SJSA1 (cell line): ENCODE data around the gene AAK1. TPM values are rescaled to one million over a fixed set of nuclear protein-coding genes. Genes with fewer than 3 reads are reported as not detected.
"Not testable (repeated sequence)": the region's sequence is repeated elsewhere in the genome, so short reads cannot be mapped to it uniquely, and the experiment has no call there.

ENCODE experiments used
- DNase-seq, 2 experiments: peaks; one replicate each; pipeline ENCODE4 v3.0.0-alpha.2; 2015 to 2020; ENCODE audit warnings: low spot score in 2 of 2, low read depth in 1 of 2
- H3K27ac ChIP-seq: fragments of 250-450 bp; sonication (Bioruptor Pico); 2 replicates; pipeline ENCODE4 v1.5.1; 2020; ENCODE audit warnings: mild to moderate bottlenecking, moderate library complexity
- H3K27me3 ChIP-seq: fragments of 250-450 bp; sonication (Bioruptor Pico); replicated peaks from 2 replicates; pipeline ENCODE4 v1.5.1; 2020; ENCODE audit warnings: mild to moderate bottlenecking, moderate library complexity
- H3K36me3 ChIP-seq: fragments of 250-450 bp; sonication (Bioruptor Pico); 2 replicates; pipeline ENCODE4 v1.5.1; 2020; ENCODE audit warnings: mild to moderate bottlenecking
- H3K4me1 ChIP-seq: fragments of 250-450 bp; sonication (Bioruptor Pico); replicated peaks from 2 replicates; pipeline ENCODE4 v1.6.1; 2021; ENCODE audit warnings: mild to moderate bottlenecking
- H3K4me3 ChIP-seq: fragments of 250-450 bp; sonication (Bioruptor Pico); 2 replicates; pipeline ENCODE4 v1.5.1; 2020; ENCODE audit warnings: mild to moderate bottlenecking
- H3K9me3 ChIP-seq: fragments of 250-450 bp; sonication (Bioruptor Pico); replicated peaks from 2 replicates; pipeline ENCODE4 v1.5.1; 2020; ENCODE audit warnings: mild to moderate bottlenecking
- total RNA-seq: library from RNA; depleted of rRNA; stranded (reverse); fragments of >200 nt; shearing (Covaris generic); gene quantifications from 2 replicates; pipeline ENCODE4 v1.2.3, GENCODE V29; 2014

AAK1 gene
- total RNA-seq, 1 experiment from 2014 or later: 84.9 TPM

DNA sequence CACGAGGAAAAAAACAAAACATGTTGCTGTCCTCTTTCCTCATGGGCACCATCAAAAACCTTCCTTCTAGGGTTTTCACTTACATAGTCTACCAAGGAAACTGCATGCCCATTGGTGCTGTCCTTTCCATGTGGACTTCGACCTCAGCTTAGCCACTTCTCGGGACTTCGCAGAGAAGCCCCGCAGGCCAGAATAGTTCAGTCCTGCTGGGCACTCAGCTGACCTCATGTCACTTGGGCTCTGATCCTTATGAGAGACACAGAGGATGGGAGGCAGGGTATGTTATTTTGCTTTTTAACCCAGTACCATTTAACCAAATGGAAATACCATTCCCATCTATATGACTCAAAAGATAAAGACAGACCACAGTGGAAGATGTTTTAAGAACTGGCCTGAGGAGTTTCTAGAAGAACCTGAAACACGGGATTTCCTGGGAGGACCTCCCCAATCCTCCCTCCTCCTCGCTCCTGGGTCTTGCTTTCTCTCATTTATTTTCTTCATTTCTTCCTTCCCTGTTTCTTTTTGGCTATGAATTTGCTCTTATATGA, 28.4 kb downstream of the AAK1 start:
- H3K27ac ChIP-seq: no peak overlapping the region
- no peaks in the 10 kb centered on the region for H3K27me3 ChIP-seq
- peaks cover 44% of the 10 kb centered on the region for H3K4me1 ChIP-seq
- DNase-seq: no peak
- 0 out of 2 replicates have a peak, but pooled peaks cover 2% of the 10 kb centered on the region for H3K9me3 ChIP-seq
- H3K4me3 ChIP-seq: no peak overlapping the region
- peaks cover 42% of the 10 kb centered on the region for H3K36me3 ChIP-seq

GRCh38 chr2:69612707-69613106, 30.8 kb downstream of the AAK1 start:
- Histone ChIP-seq H3K27ac (no peak overlapping the region), H3K27me3 (no peaks in the 10 kb centered on the region), H3K4me1 (peaks cover 27% of the 10 kb centered on the region), H3K36me3 (peaks cover 49% of the 10 kb centered on the region), H3K9me3 (0 out of 2 replicates have a peak, but pooled peaks cover 4% of the 10 kb centered on the region), H3K4me3 (no peak overlapping the region)
- DNase-seq: no peak

DNA sequence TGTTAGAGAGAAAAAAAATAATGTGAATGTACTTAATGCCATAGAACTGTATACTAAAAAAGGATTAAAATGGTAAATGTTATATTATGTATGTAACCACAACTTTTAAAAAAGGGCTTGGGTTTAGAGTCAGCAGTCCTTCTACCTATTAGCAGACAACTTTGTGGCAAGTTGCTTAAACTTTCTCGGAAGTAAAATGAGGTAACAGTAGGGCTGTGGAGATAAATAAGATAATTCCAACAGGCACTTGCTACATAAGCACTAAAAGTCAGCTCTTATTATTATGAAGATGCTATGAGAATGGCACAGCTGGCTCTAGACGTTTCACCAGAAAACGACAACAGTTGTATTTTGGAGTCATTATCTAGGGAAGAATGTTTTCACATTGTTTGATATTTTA, 31.3 kb downstream of the AAK1 start:
- Histone ChIP-seq H3K4me1 (peaks cover 22% of the 10 kb centered on the region), H3K27me3 (no peaks in the 10 kb centered on the region), H3K27ac (no peak overlapping the region), H3K36me3 (peaks cover 49% of the 10 kb centered on the region), H3K4me3 (no peak overlapping the region), H3K9me3 (0 out of 2 replicates have a peak, but pooled peaks cover 4% of the 10 kb centered on the region)
- no peak for DNase-seq

DNA sequence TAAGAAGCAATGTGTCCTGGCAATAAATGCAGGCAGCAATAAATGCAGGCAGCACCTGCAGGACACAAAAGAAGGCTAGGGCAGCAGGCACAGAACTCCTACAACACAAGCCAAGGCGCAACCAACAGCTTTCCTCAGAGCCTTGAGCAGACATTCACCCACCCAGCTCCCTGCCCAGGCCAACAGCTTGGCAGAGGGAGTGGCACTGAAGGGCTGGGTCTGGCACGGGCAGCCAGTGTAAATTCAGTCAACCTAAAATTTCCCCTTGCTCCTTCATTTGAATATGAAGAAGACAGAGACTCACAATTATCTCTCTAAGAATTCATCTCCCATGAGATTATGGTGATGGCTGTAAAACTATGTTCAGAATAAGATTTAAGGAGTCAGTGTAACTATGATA, 35.4 kb downstream of the AAK1 start:
- Histone ChIP-seq H3K4me3 (no peak overlapping the region), H3K27me3 (no peaks in the 10 kb centered on the region), H3K27ac (no peak overlapping the region), H3K36me3 (peaks cover 47% of the 10 kb centered on the region), H3K4me1 (0 out of 2 replicates have a peak, but pooled peaks cover 6% of the 10 kb centered on the region), H3K9me3 (0 out of 2 replicates have a peak, but pooled peaks cover 4% of the 10 kb centered on the region)
- no peak for DNase-seq

- not testable (repeated sequence) for H3K4me3 ChIP-seq, H3K9me3 ChIP-seq
- H3K36me3 ChIP-seq: peaks cover 42% of the 10 kb centered on the region
Observed at GRCh38 chr2:69606771-69607170, 36.8 kb downstream of the AAK1 start.

GRCh38 chr2:69605284-69605683, 38.3 kb downstream of the AAK1 start:
- H3K4me1 ChIP-seq: peaks cover 22% of the 10 kb centered on the region
- no peak overlapping the region for H3K27ac ChIP-seq
- 0 out of 2 replicates have a peak, but pooled peaks cover 3% of the 10 kb centered on the region for H3K9me3 ChIP-seq
- H3K36me3 ChIP-seq: peaks cover 37% of the 10 kb centered on the region
- H3K27me3 ChIP-seq: no peaks in the 10 kb centered on the region
- H3K4me3 ChIP-seq: no peak overlapping the region
- DNase-seq: no peak

More at GRCh38 chr2:69606771-69607170, 36.8 kb downstream of the AAK1 start:
- H3K27ac ChIP-seq, H3K27me3 ChIP-seq, H3K4me1 ChIP-seq, DNase-seq: not testable (repeated sequence)

DNA sequence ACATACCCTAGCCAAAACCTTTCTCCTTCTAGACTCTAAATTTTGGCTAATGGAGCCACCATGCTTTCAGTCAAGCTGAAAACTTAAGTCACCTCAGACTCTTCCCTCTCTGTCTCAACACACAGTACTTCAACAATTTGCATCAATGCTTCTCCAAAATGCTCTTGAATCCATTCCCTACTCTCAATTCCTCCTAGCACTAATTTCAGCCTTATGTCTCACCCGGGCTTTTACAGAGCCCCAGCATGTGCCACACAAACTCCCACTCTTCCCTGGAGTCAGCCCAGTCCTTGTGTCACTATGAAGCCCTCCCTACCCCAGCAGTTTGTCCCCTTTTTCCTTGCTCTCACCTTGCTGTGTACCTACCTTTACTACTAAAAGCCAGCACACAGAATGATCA, 38.7 kb downstream of the AAK1 start:
- Histone ChIP-seq H3K27ac (no peak overlapping the region), H3K9me3 (no peaks in the 10 kb centered on the region), H3K27me3 (no peaks in the 10 kb centered on the region), H3K4me3 (no peak overlapping the region), H3K36me3 (peaks cover 36% of the 10 kb centered on the region), H3K4me1 (peaks cover 22% of the 10 kb centered on the region)
- DNase-seq: no peak

DNA sequence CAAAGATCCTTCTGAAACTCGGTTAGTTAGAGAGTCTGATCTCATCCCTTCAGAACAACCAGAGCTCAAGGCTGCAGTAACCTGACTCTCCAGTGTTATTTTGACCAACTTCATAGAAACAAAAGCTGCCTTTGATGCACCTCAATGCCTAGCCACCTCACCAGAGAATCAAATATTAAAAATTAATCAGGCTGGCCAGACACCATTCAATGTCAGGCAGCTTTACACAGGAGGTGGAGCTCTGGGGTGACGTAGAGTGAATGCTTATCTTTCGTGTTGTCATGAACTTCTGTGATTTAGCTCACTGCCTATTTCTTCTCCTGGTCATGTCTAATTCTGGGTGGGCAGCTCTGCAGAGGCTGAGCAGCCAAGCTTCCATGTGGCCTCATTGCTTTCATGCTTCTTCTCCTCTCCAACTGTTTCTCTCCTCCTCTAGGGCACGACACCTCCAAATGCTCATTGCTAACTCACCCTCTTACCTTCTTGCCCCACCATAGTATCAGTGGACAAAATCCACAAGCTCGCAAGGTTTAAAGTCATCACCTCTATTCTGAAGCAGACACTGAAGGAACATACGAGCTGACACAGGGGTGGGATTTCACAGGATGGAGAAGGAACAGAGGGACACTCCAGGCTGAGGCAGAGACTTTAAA, 39.4 kb downstream of the AAK1 start:
- DNase-seq: no peak
- Histone ChIP-seq H3K4me3 (no peak overlapping the region), H3K27ac (no peak overlapping the region), H3K36me3 (peaks cover 42% of the 10 kb centered on the region), H3K27me3 (no peaks in the 10 kb centered on the region), H3K4me1 (peaks cover 22% of the 10 kb centered on the region), H3K9me3 (no peaks in the 10 kb centered on the region)

DNA sequence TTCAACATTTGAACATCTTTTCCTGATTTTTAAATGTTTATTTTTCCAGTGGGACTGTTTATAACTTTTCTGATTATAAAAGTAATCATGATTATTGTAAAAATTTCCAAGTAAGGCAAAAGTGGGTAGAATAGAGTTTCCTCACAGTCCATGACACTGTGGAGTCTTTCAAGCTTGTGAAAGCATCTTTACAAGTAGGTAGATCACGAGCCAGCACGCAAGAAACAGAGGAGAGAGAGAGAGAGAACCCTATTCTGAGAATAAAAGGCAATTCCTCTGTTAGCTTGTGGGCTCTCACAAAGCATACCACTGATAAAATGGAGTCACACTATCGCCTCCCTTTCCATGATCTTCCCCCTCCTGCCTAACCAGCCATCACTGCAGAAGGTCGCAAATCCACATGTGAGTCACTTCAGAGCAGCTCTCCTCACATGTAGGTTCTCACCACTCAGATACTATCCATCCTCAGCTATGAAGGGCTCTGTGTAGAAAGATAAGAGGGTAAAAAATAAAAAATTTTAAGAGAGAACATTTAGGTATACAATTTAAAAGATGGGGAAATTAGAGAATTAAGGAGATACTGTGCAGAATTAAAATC, 40.3 kb downstream of the AAK1 start:
- Histone ChIP-seq H3K36me3 (peaks cover 40% of the 10 kb centered on the region), H3K4me3 (no peak overlapping the region), H3K27me3 (no peaks in the 10 kb centered on the region), H3K4me1 (peaks cover 22% of the 10 kb centered on the region), H3K27ac (no peak overlapping the region), H3K9me3 (no peaks in the 10 kb centered on the region)
- no peak for DNase-seq

- no peaks in the 10 kb centered on the region for H3K27me3 ChIP-seq
- peak overlapping the region; percentile 2; the same call in 1 of the 2 replicates for H3K27ac ChIP-seq
- peaks cover 22% of the 10 kb centered on the region for H3K4me1 ChIP-seq
- peak in 1 of 2 experiments; percentile 49 for DNase-seq
- H3K4me3 ChIP-seq: no peak overlapping the region
- H3K36me3 ChIP-seq: peaks cover 34% of the 10 kb centered on the region
- no peaks in the 10 kb centered on the region for H3K9me3 ChIP-seq
Observed at GRCh38 chr2:69601179-69601612, 42.3 kb downstream of the AAK1 start.

DNA sequence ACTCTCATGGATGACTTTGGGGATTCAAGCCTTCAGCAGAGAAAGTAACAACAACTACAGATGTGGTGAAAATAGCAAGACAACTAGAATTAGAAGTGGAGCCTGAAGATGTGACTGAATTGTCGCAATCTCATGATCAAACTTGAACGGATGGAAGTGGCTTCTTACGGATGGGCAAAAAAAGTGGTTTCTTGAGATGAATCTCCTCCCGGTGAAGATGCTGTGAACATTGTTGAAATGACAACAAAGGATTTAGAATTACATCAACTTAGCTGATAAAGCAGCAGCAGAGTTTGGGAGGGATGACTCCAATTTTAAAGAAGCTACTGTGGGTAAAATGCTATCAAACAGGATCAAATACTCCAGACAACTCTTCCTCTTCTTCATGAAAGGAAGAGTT, 43.1 kb downstream of the AAK1 start:
- Histone ChIP-seq H3K27me3 (no peaks in the 10 kb centered on the region), H3K4me3 (no peak overlapping the region), H3K27ac (0 out of 2 replicates have a peak overlapping the region, but pooled peaks have one; percentile 2), H3K36me3 (peaks cover 32% of the 10 kb centered on the region), H3K4me1 (peaks cover 22% of the 10 kb centered on the region), H3K9me3 (no peaks in the 10 kb centered on the region)
- no peak for DNase-seq

DNA sequence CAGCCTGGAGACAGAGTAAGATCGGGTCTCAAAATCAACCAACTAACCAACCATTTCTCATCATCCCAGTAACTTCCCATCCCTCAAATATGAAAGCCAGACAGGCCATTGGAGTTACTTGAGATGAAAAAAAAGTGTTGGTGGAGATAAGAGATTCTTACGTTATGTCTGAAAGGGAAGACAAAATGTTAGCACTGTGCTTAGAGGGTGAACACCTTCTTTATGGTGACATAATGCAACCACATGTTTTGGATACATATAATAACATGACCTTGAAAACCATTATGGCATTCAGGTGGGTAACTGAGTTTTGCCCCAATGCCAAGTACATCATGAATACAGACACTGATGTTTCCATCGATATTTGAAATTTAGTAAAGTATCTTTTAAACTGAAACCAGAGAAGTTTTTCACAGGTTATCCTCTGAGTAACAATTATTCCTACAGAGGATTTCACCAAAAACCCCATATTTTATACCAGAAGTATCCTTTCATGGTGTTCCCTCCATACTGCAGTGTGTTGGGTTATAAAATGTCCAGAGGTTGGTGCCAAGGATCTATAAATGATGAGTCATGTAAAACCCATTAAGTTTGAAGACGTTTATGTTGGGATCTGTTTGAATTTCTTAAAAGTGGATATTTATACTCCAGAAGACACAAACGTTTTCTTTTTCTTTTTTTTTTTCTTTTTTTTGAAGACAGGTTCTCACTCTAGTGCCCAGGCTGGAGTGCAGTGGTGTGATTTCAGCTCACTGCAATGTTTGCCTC, 45.5 kb downstream of the AAK1 start:
- Histone ChIP-seq H3K4me3 (no peak overlapping the region), H3K27me3 (no peaks in the 10 kb centered on the region), H3K27ac (no peak overlapping the region), H3K4me1 (peaks cover 15% of the 10 kb centered on the region), H3K36me3 (peaks cover 34% of the 10 kb centered on the region), H3K9me3 (no peaks in the 10 kb centered on the region)
- no peak for DNase-seq

GRCh38 chr2:69597105-69597504, 46.4 kb downstream of the AAK1 start:
- Histone ChIP-seq H3K27me3 (no peaks in the 10 kb centered on the region), H3K9me3 (no peaks in the 10 kb centered on the region), H3K36me3 (peaks cover 33% of the 10 kb centered on the region), H3K27ac (no peak overlapping the region), H3K4me1 (peaks cover 15% of the 10 kb centered on the region), H3K4me3 (no peak overlapping the region)
- DNase-seq: no peak
